Gastroesophageal sphincter (tissue), 4 donors: ENCODE data around the gene LAMB4. TPM values are rescaled to one million over a fixed set of nuclear protein-coding genes. Genes with fewer than 3 reads are reported as not detected.

Experiments
- ATAC-seq: fragments of 150-250 bp; one replicate; pipeline ENCODE4 v1.9.1; 2016; ENCODE audit warnings: mild to moderate bottlenecking, moderate library complexity
- H3K27ac ChIP-seq, 4 donors: fragments of 200-600 bp; sonication (generic) in 3 of 4; 1 replicate in 3 of 4; 2 replicates in 1 of 4; pipeline ENCODE4 v1.5.1; 2016 to 2019
- H3K27me3 ChIP-seq: fragments of 200-600 bp; sonication (generic); one replicate; pipeline ENCODE4 v1.5.1; 2019
- H3K36me3 ChIP-seq, 2 donors: fragments of 200-600 bp; sonication (generic); one replicate each; pipeline ENCODE4 v1.5.1; 2019; ENCODE audit warnings: control low read depth in 1 of 2
- H3K4me1 ChIP-seq, 3 donors: fragments of 200-600 bp; sonication (generic); 1 replicate in 2 of 3; 2 replicates in 1 of 3; pipeline ENCODE4 v1.5.1; 2016 to 2019; ENCODE audit warnings: control low read depth in 2 of 3
- H3K4me3 ChIP-seq, 2 donors: fragments of 200-600 bp; sonication (generic); one replicate each; pipeline ENCODE4 v1.5.1; 2019; ENCODE audit warnings: mild to moderate bottlenecking in 1 of 2, moderate library complexity in 1 of 2
- H3K9me3 ChIP-seq, 3 donors: fragments of 200-600 bp; sonication (generic); one replicate each; pipeline ENCODE4 v1.5.1; 2017 to 2019; ENCODE audit warnings: control low read depth in 2 of 3
- EP300 ChIP-seq: sonication (generic); formaldehyde crosslinking; IDR thresholded peaks from one replicate; pipeline ENCODE4 v1.6.1; 2017; ENCODE audit warnings: antibody characterized with exemption, mild to moderate bottlenecking
- POLR2A ChIP-seq, 2 donors: fragments of 450-650 bp; IDR thresholded peaks; one replicate each; pipeline ENCODE4 v1.6.1; 2017; ENCODE audit warnings: antibody characterized with exemption in 2 of 2, mild to moderate bottlenecking in 2 of 2, moderate library complexity in 1 of 2
- POLR2AphosphoS5 ChIP-seq: sonication (generic); formaldehyde crosslinking; IDR thresholded peaks from one replicate; pipeline ENCODE4 v1.6.1; 2017; ENCODE audit warnings: antibody characterized with exemption
- WGBS, 2 donors: methylation state at CpG; one replicate each; pipeline ENCODE4 v1.1.5; 2018; ENCODE audit warnings: low coverage in 1 of 2; 5-methylcytosine and 5-hydroxymethylcytosine counted together
- total RNA-seq, 4 donors: library from RNA; depleted of rRNA; stranded (reverse); fragments of >200 nt; gene quantifications; one replicate each; pipeline ENCODE4 v1.1.0, GENCODE V29; 2016
- TF ChIP-seq, protein P1 (sequence below), 4 experiments: fragments of 200-600 bp in 2 of 4; fragments of 450-650 bp in 2 of 4; sonication (generic) in 1 of 4; IDR thresholded peaks; one replicate each; pipeline ENCODE4 v1.5.1; 2017 to 2019; ENCODE audit warnings: antibody characterized with exemption in 4 of 4, mild to moderate bottlenecking in 2 of 4, moderate library complexity in 2 of 4

LAMB4 gene
- total RNA-seq, 4 donors from 2014 or later, result 0.23 to 0.82 TPM; not detected in 2

- no peak for ATAC-seq
These were observed 28.6 kb upstream of the LAMB4 start for GRCh38 chr7:108158776-108159175.

GRCh38 chr7:108157606-108158335, 27.6 kb upstream of the LAMB4 start:
- Histone ChIP-seq H3K36me3 (no peaks in the 10 kb centered on the region), H3K4me1 (no peaks in the 10 kb centered on the region), H3K4me3 (no peak overlapping the region), H3K9me3 (no peaks in the 10 kb centered on the region), H3K27me3 (no peaks in the 10 kb centered on the region), H3K27ac (no peak overlapping the region)
- WGBS, 2 donors, result 82 to 100% methylated on average over 3 to 4 of the region's 4 CpGs
- no peak for ATAC-seq
- TF ChIP-seq EP300, result no peak
- TF ChIP-seq, protein P1, sequence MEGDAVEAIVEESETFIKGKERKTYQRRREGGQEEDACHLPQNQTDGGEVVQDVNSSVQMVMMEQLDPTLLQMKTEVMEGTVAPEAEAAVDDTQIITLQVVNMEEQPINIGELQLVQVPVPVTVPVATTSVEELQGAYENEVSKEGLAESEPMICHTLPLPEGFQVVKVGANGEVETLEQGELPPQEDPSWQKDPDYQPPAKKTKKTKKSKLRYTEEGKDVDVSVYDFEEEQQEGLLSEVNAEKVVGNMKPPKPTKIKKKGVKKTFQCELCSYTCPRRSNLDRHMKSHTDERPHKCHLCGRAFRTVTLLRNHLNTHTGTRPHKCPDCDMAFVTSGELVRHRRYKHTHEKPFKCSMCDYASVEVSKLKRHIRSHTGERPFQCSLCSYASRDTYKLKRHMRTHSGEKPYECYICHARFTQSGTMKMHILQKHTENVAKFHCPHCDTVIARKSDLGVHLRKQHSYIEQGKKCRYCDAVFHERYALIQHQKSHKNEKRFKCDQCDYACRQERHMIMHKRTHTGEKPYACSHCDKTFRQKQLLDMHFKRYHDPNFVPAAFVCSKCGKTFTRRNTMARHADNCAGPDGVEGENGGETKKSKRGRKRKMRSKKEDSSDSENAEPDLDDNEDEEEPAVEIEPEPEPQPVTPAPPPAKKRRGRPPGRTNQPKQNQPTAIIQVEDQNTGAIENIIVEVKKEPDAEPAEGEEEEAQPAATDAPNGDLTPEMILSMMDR (IDR thresholded peaks at IDR 0.05), result no peak
- no peak for TF ChIP-seq POLR2A (IDR thresholded peaks at IDR 0.05)
- TF ChIP-seq POLR2AphosphoS5, result no peak

More at GRCh38 chr7:108158776-108159175, 28.6 kb upstream of the LAMB4 start:
- no peaks in the 10 kb centered on the region for H3K4me1 ChIP-seq
- WGBS, 2 donors, result 38 to 88% methylated on average over 1 of the region's 1 CpG
- no peak overlapping the region for H3K27ac ChIP-seq
- no peaks in the 10 kb centered on the region for H3K27me3 ChIP-seq
- TF ChIP-seq, protein P1 (IDR thresholded peaks at IDR 0.05), result no peak
- no peak for TF ChIP-seq EP300
- no peak for TF ChIP-seq POLR2AphosphoS5
- no peak for TF ChIP-seq POLR2A (IDR thresholded peaks at IDR 0.05)
- H3K36me3 ChIP-seq, result no peaks in the 10 kb centered on the region
- H3K9me3 ChIP-seq, result no peaks in the 10 kb centered on the region
- H3K4me3 ChIP-seq, result no peak overlapping the region

DNA sequence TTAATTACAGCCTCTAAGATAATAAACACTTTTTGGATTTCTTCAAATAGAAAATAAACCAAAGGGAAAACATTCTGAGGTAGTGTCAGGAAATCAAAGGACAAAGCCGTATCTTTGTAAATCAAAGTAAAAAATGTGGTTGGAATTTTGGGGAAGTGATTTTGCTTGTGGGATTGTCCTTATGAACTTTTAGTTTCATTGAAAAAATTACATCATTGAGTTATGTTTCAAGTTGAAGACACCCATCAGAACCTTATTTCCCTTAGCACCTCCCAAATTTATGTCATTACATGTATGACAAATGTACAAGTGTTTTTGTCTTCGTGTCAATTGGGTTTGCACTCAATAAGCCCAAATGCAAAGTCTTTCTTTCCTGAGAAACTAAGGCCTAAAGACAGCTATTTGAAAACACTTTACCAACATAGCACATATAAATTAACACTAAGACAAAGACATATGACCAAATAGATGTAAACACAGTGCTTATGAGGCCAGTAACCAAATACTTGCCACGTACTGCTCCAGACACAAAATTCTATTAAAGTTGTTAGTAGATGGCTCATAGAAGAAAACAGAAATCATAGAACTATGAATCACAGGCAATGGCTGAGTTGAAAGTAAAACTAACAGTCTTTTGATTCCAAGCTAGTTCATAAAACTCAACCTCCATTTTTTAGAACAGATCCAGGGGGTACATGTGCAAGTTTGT, 26.9 kb upstream of the LAMB4 start:
- WGBS, 2 donors, result 65 to 74% methylated on average over 2 to 3 of the region's 3 CpGs
- H3K4me3 ChIP-seq, result no peak overlapping the region
- no peaks in the 10 kb centered on the region for H3K9me3 ChIP-seq
- no peak for TF ChIP-seq EP300
- H3K36me3 ChIP-seq, result no peaks in the 10 kb centered on the region
- H3K27ac ChIP-seq, result no peak overlapping the region
- H3K27me3 ChIP-seq, result no peaks in the 10 kb centered on the region
- H3K4me1 ChIP-seq, result no peaks in the 10 kb centered on the region
- ATAC-seq, result no peak

- no peaks in the 10 kb centered on the region for H3K9me3 ChIP-seq
- ATAC-seq, result no peak
These were observed 22.0 kb upstream of the LAMB4 start for GRCh38 chr7:108152198-108152597.

DNA sequence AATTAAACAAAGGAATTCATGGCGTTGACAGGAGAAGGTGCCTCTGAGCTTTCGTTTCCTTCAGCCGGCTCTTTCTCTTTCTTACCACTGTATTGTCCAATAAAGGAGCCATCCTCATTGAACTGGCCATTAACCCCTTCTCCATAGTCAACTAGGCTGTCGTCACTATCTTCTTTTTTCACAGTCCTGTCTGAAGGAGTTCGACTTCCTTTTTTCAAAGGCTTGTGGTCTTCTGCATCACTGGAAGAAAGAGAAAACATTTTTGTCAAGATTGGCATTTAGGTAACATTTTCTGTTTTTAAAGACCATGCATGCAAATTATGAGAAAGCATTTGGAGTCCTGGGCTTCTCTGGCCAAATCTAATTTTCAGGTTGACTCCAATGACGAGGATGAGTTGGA, 19.7 kb upstream of the LAMB4 start:
- H3K27me3 ChIP-seq, result no peaks in the 10 kb centered on the region
- H3K4me1 ChIP-seq, result peaks cover 0 to 31% (median 3%) of the 10 kb centered on the region in 3 donors
- H3K4me3 ChIP-seq, result no peak overlapping the region
- no peak for TF ChIP-seq POLR2AphosphoS5
- TF ChIP-seq, protein P1 (IDR thresholded peaks at IDR 0.05), result no peak
- TF ChIP-seq EP300, result no peak
- no peak for TF ChIP-seq POLR2A (IDR thresholded peaks at IDR 0.05)
- H3K9me3 ChIP-seq, result no peaks in the 10 kb centered on the region
- no peak for ATAC-seq
- no peaks in the 10 kb centered on the region for H3K36me3 ChIP-seq
- WGBS, 2 donors, result 12 to 55% methylated on average over 3 to 6 of the region's 6 CpGs
- H3K27ac ChIP-seq, result peak overlapping the region in 3 of 4 donors; percentile 38 to 67 (median 52)

More at GRCh38 chr7:108152198-108152597, 22.0 kb upstream of the LAMB4 start:
- Histone ChIP-seq H3K27ac (no peak overlapping the region), H3K27me3 (no peaks in the 10 kb centered on the region), H3K36me3 (no peaks in the 10 kb centered on the region), H3K4me1 (peaks cover 0 to 18% (median 0%) of the 10 kb centered on the region in 3 donors), H3K4me3 (no peak overlapping the region)
- TF ChIP-seq POLR2AphosphoS5 (no peak), EP300 (no peak), POLR2A (IDR thresholded peaks at IDR 0.05) (no peak)
- TF ChIP-seq, protein P1 (IDR thresholded peaks at IDR 0.05), result no peak
- 38 to 58% methylated on average over 1 to 3 of the region's 3 CpGs for WGBS, 2 donors
